Esophagus muscularis mucosa (tissue), 3 donors: Measurements from ENCODE around the gene C20orf141.

Experiments
- CTCF ChIP-seq, 3 experiments: fragments of 200-600 bp in 2 of 3; fragments of 450-650 bp in 1 of 3; sonication (generic) in 2 of 3; IDR thresholded peaks; one replicate each; pipeline ENCODE4 v1.5.1; 2017 to 2019; ENCODE audit warnings: antibody characterized with exemption in 3 of 3, mild to moderate bottlenecking in 2 of 3, moderate library complexity in 1 of 3
- POLR2AphosphoS5 ChIP-seq, 2 donors: sonication (generic); formaldehyde crosslinking; IDR thresholded peaks; one replicate each; pipeline ENCODE4 v1.6.1; 2017; ENCODE audit warnings: antibody characterized with exemption in 2 of 2

- no peak for TF ChIP-seq CTCF (IDR thresholded peaks at IDR 0.05)
- TF ChIP-seq POLR2AphosphoS5 (IDR thresholded peaks at IDR 0.05) = no peak
These were observed 2.0 kb downstream of the C20orf141 start for GRCh38 chr20:2816583-2817340.
